ENCODE measurements around the gene TRIO. TPM values are rescaled to one million over a fixed set of nuclear protein-coding genes. Genes with fewer than 3 reads are reported as not detected.

TRIO gene
- total RNA-seq, 6 donors from 2014 or later, result 138 to 408 (median 156) TPM

DNA sequence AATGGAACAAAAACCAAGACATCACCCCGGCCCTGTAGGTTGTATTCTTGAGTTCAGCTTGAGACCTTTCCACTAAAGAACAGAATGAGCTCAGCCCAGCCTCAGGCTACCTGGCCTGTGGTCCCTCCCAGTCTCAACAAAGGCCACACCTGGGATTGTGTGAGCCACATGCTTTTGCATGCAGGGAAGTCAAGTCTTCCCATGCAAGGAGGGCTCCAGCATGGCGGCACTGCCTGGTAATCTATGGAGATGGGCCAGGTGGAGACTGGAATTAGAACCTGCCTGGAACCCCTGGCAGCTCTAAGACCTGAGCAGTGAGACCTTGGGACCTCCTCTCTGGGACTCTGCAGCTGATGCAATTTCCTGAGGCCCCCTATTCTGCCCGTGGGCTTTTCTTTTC, 389.0 kb downstream of the TRIO start:
- DNase-seq, result no peak
- 45 to 76% methylated on average over 2 to 3 of the region's 3 CpGs for WGBS, 2 donors

DNA sequence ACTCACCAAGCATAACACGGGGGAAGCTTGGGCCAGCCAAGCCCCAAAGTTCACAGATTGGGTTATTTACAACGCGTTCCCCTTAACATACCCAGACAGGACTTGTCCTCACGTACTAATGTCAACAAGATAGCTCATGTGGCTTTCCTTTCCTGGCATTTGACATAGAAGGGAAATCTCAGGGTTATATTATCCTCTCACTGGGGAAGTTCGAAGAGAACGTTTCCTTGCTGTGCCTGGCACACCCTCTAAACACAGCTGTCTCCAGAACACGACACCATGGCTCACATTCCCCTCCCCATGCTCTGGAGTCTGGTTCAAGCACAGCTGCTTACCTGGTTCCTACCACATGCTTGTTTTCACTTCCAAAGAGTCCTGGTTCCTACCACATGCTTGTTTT, 391.6 kb downstream of the TRIO start:
- no peak for DNase-seq
- TF ChIP-seq, protein P1, sequence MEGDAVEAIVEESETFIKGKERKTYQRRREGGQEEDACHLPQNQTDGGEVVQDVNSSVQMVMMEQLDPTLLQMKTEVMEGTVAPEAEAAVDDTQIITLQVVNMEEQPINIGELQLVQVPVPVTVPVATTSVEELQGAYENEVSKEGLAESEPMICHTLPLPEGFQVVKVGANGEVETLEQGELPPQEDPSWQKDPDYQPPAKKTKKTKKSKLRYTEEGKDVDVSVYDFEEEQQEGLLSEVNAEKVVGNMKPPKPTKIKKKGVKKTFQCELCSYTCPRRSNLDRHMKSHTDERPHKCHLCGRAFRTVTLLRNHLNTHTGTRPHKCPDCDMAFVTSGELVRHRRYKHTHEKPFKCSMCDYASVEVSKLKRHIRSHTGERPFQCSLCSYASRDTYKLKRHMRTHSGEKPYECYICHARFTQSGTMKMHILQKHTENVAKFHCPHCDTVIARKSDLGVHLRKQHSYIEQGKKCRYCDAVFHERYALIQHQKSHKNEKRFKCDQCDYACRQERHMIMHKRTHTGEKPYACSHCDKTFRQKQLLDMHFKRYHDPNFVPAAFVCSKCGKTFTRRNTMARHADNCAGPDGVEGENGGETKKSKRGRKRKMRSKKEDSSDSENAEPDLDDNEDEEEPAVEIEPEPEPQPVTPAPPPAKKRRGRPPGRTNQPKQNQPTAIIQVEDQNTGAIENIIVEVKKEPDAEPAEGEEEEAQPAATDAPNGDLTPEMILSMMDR (IDR thresholded peaks at IDR 0.05), result no peak
- no peak for TF ChIP-seq POLR2A (IDR thresholded peaks at IDR 0.05)
- no peak for TF ChIP-seq EP300 (IDR thresholded peaks at IDR 0.05)
- no peak for TF ChIP-seq POLR2AphosphoS5 (IDR thresholded peaks at IDR 0.05)
- H3K4me1 ChIP-seq, result no peaks in the 10 kb centered on the region
- H3K4me3 ChIP-seq, result no peak overlapping the region
- no peaks in the 10 kb centered on the region for H3K36me3 ChIP-seq
- no peak for ATAC-seq (ENCODE audit: low FRiP score in 2 of 2)
- H3K27me3 ChIP-seq, result no peaks in the 10 kb centered on the region
- no peak overlapping the region for H3K27ac ChIP-seq
- no peaks in the 10 kb centered on the region for H3K9me3 ChIP-seq
- 10 to 18% methylated on average over 7 of the region's 7 CpGs for WGBS, 2 donors

More for the DNA sequence above, 389.0 kb downstream of the TRIO start:
- Histone ChIP-seq H3K9me3 (no peaks in the 10 kb centered on the region), H3K27ac (no peak overlapping the region), H3K4me1 (no peaks in the 10 kb centered on the region), H3K36me3 (no peaks in the 10 kb centered on the region), H3K4me3 (no peak overlapping the region), H3K27me3 (no peaks in the 10 kb centered on the region)
- no peak for ATAC-seq (ENCODE audit: low FRiP score in 2 of 2)
- TF ChIP-seq POLR2AphosphoS5 (IDR thresholded peaks at IDR 0.05), result no peak
- no peak for TF ChIP-seq EP300 (IDR thresholded peaks at IDR 0.05)
- TF ChIP-seq POLR2A (IDR thresholded peaks at IDR 0.05), result no peak
- TF ChIP-seq, protein P1 (IDR thresholded peaks at IDR 0.05), result no peak

DNA sequence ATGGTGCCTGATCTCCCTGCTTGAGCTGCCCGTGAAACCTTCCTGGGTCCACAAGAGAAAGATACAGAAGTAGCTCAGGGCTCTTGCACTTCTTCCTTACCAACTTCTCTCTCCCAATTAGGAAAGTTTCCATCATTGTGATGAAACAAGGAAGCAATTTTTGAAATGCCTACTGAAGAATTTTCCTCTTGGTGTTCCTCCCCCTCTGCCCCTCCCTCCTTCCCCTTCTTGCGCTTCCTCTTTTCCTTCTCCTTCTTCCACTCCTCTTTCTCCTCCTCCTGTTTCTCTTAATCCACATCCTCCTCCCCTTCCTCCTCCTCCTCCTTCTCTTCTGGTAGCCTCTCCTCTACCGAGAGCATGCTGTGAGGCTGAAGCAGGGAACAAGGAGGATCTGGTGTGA, 402.2 kb downstream of the TRIO start:
- H3K36me3 ChIP-seq, result no peaks in the 10 kb centered on the region
- no peak overlapping the region for H3K4me3 ChIP-seq
- H3K27ac ChIP-seq, result peak overlapping the region in 1 of 4 donors; percentile 8
- peaks cover 0 to 6% (median 0%) of the 10 kb centered on the region in 4 donors for H3K4me1 ChIP-seq
- DNase-seq, result no peak
- no peaks in the 10 kb centered on the region for H3K9me3 ChIP-seq
- WGBS, 2 donors, result 47 to 48% methylated on average over 3 of the region's 3 CpGs
- TF ChIP-seq, protein P1 (IDR thresholded peaks at IDR 0.05), result no peak
- no peak for TF ChIP-seq POLR2A (IDR thresholded peaks at IDR 0.05)
- peak in 1 of 2 donors; percentile 70 for ATAC-seq (ENCODE audit: low FRiP score in 2 of 2)
- no peaks in the 10 kb centered on the region for H3K27me3 ChIP-seq

DNA sequence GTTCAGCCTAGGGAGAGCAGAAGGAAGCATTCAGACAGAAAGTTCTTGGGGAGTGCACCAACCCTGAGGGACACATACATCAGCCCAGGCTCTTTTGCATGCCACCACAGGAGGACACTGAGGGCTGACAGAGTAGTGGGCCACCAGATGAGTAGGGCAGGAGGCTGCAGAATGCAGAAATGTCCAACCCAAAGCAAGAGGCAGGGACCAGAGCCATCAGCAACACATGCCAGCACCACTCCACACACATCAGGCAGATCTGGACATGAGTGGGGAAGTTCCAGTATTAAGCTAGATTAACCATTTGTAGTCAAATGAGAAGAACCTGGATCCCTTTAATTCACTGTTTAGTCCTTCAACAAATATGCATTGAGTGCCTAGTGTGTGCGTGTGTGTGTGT, 402.7 kb downstream of the TRIO start:
- TF ChIP-seq, protein P1 (IDR thresholded peaks at IDR 0.05), result no peak
- TF ChIP-seq POLR2A (IDR thresholded peaks at IDR 0.05) (no peak), EP300 (IDR thresholded peaks at IDR 0.05) (no peak), POLR2AphosphoS5 (IDR thresholded peaks at IDR 0.05) (no peak)
- peak overlapping the region in 1 of 4 donors; percentile 8 for H3K27ac ChIP-seq
- no peaks in the 10 kb centered on the region for H3K27me3 ChIP-seq
- no peak overlapping the region for H3K4me3 ChIP-seq
- no peaks in the 10 kb centered on the region for H3K9me3 ChIP-seq
- ATAC-seq (ENCODE audit: low FRiP score in 2 of 2) (peak in 1 of 2 donors; percentile 43), DNase-seq (no peak)
- peaks cover 0 to 6% (median 0%) of the 10 kb centered on the region in 4 donors for H3K4me1 ChIP-seq
- WGBS, 2 donors, result 73 to 86% methylated on average over 1 of the region's 1 CpG
- no peaks in the 10 kb centered on the region for H3K36me3 ChIP-seq

DNA sequence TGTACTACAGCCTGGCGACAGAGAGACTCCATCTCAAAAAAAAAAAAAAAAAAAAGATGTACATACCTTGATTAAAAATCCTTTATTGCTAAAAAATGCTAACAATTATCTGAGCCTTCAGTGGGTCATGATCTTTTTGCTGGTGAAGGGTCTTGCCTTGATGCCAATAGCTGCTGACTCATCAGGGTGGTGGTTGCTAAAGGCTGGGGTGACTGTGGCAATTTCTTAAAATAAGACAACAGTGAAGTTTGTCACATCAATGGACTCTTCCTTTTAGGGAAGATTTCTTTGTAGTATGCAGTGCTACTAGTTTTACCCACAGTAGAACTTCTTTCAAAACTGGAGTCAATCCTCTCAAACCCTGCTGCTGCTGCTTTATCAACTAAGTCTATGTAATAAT, 404.5 kb downstream of the TRIO start:
- H3K36me3 ChIP-seq, result no peaks in the 10 kb centered on the region
- no peak for DNase-seq
- ATAC-seq (ENCODE audit: low FRiP score in 2 of 2), result no peak
- H3K9me3 ChIP-seq, result no peaks in the 10 kb centered on the region
- no peaks in the 10 kb centered on the region for H3K27me3 ChIP-seq
- no peak overlapping the region for H3K27ac ChIP-seq
- no peak overlapping the region for H3K4me3 ChIP-seq
- no peak for TF ChIP-seq POLR2AphosphoS5 (IDR thresholded peaks at IDR 0.05)
- 100% methylated on average over 1 of the region's 1 CpG for WGBS, 2 donors
- H3K4me1 ChIP-seq, result peaks cover 0 to 6% (median 0%) of the 10 kb centered on the region in 4 donors

All from upper lobe of left lung (tissue), 6 donors.